HG03521 (cell line): ENCODE measurements around the gene PIK3R3.
"Not testable (repeated sequence)": the region's sequence is repeated elsewhere in the genome, so short reads cannot be mapped to it uniquely, and the experiment has no call there.

Source experiments
- ATAC-seq: cut with Tn5 transposase; IDR thresholded peaks from one replicate; pipeline ENCODE4 v1.9.1; 2021; ENCODE audit warnings: mild to moderate bottlenecking, moderate library complexity; ENCODE audit not compliant: unreplicated experiment

The PIK3R3 gene

DNA sequence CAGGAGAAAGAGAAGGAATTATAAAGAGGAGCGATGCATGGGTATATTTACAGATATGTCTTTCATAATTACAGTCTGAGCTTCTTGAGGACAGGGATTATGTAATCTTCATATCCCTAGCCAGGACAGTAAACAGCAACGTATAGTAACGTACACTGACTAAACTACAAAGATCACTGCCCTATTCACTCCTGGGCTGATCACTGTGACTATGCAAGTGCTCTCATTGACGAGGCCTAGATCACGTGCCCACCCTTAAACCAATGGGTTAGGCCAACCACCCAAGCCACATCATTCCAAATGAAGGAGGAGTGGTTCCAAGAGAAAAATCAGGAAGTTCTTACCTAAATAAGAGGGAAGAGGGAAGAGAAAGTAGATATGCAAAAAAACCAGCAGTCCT lies 18.5 kb downstream of the PIK3R3 start:
- no peak for ATAC-seq

DNA sequence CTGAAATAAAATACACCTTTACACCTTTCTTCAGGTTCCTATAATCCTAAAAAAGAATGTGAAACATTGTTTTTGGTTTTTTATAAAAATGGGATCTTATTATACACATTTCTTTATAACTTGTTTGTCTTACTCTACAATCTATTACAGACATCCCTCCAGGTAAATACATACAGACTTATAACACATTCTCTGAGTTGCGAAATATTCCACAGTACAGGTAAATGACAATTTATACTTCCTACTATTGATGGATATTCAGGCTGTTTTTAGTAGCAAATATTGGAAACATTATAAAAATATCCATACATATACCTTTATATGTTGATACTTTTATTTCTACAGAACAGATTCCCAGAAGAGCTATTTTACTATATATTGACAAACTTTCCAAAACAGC lies 20.3 kb downstream of the PIK3R3 start:
- no peak for ATAC-seq

DNA sequence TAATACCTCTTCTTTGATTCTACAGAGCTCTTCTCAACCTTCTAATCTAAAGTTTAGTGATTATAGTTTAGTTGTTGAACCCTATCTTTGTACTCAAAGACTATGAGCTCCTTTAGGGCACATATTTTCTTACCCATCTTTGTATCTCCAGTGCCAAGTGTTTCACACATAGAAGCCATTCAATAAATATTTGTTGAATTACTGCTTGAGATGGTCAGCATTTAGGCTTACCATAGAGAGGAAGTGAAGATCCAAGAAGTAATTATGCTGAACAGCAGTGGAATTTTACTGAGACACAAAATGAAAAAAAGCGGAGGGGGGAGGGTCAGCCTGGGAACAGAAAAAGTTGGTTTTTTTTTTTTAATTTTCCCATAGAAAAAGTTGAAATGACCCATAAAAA lies 21.9 kb downstream of the PIK3R3 start:
- no peak for ATAC-seq

DNA sequence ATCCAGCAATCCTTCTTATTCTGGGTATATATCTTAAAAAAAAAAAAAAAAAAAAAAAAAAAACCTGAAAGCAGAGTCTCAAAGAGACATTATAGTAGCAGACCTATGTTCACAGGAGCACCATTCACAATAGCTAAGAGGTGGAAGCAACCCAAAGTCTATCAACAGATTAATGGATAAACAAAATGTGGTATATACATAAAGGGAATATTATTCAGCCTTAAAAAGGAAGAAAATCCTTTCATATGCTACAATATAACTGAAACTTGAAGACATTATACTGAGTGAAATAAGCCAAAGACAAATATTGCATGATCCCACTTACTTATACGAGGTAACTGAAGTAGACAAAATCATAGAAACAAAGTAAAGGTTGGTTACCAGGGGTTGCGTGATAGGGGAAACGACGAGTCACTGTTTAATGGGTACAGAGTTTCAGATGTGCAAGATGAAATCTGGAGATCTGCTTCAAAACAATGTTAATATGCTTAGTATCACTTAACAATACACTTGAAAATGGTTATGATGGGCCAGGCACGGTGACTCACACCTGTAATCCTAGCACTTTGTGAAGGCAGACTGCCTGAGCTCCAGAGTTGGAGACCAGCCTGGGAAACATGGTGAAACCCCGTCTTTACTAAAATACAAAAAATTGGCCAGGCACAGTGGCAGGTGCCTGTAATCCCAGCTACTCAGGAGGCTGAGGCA lies 29.5 kb downstream of the PIK3R3 start:
- ATAC-seq, result no peak

DNA sequence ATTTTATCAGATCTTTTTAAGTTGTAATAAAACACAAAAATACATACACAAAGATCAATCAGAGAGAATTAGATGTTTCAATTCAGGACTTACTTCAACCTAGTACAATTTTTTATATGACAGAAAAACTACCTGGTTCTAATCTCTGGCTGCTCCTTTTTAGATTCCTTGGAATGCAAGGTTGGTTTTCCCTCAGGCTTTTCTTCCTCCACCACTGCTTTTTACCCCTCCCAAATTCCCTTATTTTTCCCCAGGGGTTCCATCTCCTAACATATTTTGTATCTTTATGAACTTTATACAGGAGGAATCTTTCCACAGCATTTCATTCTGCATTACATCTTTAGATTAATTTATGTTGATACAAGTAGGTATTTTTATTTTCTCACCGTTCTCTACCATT lies 33.2 kb downstream of the PIK3R3 start:
- ATAC-seq, result no peak

DNA sequence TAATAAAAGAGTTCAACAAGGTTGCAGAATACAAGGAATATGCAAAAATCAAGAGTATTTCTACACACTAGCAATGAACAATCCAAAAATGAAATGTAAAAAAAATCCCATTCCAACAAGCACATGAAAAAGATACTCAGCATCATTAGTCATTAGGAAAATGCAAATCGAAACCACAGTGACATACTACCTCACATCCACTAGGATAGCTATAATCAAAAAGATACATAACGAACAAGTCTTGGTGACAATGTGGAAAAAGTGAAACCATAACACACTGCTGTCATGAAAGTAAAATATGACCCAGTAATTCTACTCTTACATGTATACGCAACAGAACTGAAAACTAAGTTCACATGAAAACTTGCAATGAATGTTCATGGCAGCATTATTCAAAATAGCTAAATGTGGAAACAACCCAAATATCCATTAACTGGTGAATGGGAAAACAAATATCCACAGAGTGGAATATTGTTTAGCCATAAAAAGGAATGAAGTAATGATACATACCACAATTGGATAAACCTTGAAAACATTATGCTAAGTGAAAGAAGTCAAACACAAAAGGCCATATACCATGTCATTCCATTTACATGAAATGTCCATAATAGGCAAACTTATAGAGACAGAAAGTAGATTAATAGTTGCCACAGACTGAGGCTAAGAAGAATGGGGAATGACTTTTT lies 34.3 kb downstream of the PIK3R3 start:
- no peak for ATAC-seq

DNA sequence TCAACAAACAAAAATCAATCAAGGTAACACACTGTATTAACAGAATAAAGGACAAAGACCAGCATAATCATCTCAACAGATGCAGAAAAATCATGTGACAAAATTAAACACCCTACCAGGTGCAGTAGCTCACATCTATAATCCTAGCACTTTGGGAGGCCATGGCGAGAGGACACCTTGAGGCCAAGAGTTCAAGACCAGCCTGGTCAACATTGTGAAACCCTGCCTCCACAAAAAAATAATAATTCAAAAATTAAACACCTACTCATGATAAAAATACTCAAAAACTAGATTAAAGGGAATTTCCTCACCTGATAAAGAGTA lies 35.3 kb downstream of the PIK3R3 start:
- no peak for ATAC-seq

DNA sequence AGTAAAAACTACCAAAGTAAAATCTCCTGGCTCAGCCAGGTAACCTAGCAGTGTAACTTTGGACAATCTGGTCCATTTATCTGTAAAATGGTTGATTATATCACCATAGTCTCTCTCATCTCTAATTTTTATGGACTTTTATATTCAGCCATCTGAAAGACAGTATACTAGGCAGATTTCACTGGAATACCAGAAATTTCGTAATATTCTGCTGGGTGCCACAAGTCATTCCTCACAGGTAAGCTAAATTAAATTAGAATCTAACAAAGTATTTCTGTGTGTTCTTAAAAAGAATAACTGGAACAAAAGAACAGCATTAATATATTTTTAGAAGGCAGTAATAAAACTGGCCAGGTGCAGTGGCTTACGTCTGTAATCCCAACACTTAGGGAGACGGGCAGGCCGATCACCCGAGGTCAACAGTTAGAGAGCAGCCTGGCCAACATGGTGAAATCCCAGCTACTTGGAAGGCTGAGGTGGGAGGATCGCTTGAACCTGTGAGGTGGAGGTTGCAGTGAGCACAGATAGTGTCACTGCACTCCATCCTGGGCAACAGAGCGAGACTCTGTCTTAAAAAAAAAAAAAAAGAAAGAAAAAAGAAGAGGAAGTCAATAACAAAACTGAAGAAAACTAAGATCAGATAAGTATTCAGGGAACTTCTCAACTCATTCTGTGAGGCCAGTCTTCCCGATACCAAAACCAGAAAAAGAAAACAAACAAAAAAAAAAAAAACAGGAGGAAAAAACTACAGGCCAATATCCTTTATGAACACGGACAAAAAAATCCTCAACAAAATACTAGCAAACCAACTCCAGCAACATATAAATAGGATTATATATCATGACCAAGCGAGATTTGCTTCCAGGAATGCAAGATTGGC lies 35.9 kb downstream of the PIK3R3 start:
- ATAC-seq, result no peak

DNA sequence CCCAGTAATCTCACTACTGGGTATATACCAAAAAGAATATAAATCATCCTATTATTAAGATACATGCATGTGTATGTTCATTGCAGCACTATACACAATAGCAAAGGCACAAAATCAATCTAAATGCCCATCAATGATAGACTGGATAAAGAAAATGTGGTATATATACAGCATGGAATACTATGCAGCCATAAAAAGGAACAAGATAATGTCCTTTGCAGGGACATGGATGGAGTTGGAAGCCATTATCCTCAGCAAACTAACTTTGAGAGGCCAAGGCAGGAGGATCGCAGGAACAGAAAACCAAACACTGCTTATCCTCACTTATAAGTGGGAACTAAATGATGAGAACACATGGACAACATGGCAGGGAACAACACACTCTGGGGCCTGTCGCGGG lies 37.3 kb downstream of the PIK3R3 start:
- ATAC-seq, result not testable (repeated sequence)

DNA sequence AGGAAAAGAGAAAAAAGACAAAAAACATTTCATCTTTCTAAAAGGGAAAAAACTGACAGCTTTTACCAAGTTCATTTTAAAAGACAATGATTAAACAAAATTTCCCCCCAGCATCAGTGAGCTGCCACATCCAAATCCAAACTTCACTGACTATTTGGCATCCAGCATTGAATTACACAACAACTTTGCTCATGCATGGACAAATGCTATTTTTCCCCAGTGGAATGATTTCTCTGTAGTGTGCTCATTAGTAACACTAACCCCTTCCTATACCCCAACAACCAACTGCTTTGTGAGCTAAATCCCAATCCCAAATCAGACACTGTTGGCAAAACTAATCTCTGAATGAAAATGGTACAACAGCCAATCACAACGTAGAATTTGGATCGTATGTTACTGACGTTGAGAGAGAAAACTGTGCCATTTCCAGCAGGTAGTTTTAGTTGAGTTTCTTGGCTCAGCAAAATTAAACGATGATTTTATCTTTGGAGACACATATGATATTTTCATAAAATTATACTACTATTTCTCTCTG lies 37.9 kb downstream of the PIK3R3 start:
- ATAC-seq, result no peak

DNA sequence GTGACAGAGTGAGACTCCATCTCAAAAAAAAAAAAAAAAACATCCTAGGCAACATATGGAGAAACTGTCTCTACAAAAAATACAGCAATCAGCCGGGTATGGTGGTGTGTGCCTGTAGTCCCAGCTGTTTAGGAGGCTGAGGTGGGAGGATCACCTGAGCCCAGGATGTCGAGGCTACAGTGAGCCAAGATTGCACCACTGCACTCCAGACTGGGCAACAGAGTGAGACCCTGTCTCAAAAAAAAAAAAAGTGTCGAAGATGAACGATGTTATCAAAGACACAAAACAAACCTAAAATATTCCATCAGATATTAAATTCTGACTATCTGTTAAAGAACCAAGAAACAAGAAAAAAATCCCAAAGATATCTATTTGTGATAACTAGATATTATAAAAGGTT lies 38.6 kb downstream of the PIK3R3 start:
- ATAC-seq, result not testable (repeated sequence)

DNA sequence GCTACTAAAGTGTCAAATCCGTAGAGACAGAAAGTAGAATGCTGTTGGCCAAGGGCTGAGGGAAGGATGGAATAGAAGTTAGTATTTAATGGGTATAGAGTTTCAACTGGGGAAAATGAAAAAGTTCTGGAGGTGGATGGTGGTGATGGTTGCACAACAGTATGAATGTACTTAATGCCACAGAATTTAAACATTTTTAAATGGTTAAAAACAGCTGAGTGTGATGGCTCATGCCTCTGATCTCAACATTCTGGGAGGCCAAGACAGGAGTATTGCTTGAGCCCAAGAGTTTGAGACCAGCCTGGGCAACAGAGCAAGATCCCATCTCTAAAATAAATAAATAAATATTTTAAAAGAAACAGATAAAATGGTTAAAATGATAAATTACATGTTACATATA lies 44.5 kb downstream of the PIK3R3 start:
- no peak for ATAC-seq

DNA sequence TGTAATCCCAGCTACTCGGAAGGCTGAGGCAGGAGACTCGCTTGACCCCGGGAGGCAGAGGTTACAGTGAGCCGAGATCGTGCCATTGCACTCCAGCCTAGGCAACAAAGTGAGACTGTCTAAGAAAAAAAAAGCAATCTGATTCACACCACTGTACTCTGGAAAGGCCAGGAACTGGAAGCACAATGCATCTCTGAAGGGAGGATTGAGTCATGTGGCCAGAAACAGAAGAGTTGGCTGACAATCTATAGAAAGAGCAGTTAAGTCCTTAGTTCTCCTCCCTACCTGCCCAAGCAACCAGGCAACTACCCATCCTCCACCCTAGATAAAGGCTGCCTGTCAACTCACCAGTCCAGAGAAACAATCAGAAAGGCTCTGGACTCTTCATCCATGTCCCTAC lies 45.9 kb downstream of the PIK3R3 start:
- ATAC-seq, result no peak

DNA sequence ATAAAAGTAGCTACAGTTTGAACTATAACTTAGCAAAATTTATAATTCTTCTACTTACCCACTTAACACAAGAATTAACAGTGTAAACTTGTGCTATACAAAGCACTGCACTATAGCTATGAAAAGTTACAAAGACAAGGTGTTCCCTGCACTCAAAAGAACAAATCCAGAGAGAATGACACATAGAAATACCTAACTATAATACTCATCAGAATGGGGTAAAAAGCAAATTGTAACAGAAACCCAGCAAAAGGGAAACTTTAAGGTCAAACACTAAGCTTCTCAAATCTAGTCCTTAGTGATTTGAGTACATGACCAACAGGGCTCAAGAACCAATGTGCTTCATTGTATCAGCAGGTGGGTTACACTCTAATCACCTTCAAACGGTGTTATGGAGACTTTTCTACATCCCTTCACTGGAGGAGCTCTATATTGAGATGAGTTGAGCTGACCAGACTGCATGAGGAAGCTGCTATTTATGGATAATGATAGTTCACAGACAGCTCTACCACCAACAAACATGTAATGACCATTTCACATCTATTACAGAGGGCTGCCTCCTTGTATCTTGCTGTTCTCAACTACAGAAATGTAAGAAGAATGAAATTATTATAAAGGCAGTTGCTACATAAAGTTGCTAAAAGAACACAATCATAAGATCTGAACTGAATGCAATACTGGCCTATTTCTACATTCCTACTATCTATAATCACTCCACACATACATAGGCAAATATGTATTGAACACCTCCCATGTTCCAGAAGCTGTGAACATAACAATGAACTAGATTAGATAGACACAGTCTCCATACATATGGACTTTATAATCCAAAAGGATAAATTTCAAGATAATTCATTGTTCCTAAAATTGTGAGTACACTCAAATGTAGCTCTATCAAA lies 47.6 kb downstream of the PIK3R3 start:
- no peak for ATAC-seq

DNA sequence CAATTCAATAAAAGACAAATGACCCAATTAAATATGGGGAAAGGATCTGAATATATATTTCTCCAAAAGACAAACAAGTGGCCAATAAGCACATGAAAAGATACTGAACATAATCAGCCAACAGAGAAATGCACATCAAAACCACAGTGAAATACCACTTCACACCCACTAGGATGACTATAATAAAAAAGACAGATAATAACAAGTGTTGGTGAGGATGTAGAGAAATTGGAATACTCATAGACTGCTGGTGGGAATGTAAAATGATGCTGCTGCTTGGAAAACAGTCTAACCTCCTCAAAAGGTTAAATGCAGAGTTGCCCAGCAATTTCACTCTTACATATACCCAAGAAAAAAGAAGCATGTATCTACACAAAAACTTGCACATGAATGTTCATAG lies 48.9 kb downstream of the PIK3R3 start:
- no peak for ATAC-seq

DNA sequence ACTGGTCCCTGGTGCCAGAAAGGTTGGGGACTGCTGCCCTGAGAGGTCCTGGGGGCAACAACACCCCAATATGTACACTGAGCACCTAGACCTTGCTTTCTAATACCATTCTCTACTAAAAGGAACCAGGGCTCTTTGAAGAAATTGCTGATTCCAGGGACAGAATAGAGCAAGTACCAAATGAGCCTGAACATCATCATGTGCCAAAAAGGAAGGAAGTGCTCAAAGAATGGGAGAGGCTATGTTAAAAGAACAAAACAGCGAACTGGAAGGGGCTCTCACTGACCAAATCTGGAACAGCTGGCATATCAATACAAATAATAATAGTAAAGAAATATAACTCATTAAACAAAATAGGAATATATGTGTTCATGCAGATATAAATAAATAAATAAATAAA lies 50.8 kb downstream of the PIK3R3 start:
- ATAC-seq, result no peak

DNA sequence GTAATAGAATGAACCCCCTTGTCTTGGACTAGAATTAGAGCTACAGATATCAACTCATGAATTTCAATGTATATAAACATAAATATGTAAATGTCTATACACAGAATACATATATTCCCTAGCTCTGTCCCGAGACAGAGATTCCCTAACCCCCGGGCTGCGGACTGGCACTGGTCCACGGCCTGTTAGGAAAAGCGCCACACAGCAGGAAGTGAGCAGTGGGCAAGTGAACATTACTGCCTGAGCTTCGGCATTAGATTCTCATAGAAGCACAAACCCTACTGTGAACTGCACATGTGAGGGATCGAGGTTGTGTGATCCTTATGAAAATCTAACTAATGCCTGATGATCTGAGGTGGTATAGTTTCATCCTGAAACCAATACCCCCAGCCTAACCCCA lies 51.2 kb downstream of the PIK3R3 start:
- no peak for ATAC-seq

DNA sequence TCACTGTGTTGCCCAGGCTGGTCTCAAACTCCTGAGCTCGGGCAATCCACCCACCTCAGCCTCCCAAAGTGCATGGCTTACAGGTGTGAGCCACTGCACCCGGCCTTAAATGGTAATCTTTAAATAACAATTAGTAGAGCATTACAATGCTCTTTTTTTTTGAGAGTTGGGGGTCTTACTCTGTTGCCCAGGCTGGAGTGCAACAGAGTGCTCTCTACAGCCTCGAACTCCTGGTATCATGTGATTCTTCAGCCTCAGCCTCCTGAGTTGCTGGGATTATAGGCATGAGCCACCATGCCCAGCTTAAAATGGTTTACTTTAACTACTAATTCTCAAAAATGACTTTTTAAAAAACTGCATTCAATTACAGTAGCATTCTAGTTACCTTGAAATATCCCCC lies 52.2 kb downstream of the PIK3R3 start:
- ATAC-seq, result no peak

DNA sequence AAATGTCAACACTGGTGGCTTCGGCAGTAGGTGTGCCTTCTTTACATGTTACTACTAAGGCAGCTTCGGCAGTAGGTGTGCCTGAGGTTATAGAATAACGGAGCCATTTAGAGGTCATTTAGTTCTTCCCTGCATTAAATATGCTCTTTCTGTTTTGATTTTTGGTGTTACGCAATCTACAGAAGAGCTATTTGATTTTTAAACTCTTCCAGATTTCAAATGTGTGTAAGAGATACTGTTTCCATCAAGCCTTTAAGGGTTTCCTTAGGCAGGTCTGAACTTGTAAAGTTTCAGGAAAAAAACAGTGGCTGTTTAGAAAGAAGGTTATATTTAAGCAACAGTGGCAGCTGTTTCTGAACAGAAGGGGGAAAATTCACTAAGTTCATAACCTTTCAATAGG lies 54.8 kb downstream of the PIK3R3 start:
- ATAC-seq, result no peak

DNA sequence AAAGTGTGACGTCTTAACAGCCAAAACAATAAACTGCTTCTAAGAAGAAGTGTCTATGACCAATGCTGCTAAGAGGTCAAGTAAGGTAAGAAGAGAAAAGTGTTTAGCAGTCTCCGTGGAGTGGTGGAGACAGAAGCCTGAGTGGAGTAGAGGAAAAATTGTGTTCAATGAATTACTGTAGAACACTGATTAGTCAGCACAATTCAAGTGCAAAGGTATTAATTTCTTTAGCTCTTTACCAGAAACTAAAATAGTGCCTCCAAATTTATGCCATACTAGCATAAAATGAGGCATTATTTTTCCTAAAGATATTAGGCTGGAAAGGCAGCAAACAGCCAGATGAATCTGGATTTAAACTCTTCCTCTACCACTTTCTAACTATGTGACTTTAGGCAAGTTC lies 56.1 kb downstream of the PIK3R3 start:
- no peak for ATAC-seq

DNA sequence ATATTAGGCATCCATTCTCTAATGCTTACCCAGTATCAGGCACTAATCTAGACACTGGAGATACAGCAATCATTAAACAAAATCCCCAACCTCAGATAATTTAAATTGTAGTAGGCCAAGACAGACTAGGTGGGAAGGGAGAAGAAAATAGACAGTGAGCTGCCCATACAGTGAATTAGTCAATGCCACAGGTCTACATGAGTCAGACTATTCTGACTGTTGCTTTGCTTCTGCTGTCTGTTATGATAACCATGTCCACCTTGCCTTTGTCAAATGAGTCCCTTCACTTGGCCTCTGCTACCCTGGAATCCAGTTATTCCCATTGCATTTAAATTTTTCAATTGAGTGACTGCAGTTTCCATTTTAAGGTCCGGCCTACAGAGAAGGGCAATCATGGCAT lies 59.5 kb downstream of the PIK3R3 start:
- ATAC-seq, result no peak
